C4-2B (cell line): ENCODE results near the gene H6PD.

Source experiments
- ZFX ChIP-seq: fragments of 450-650 bp; IDR thresholded peaks from 2 replicates; pipeline ENCODE4 v1.6.1; 2017
- TF ChIP-seq, protein P1 (sequence below): fragments of 450-650 bp; conservative IDR thresholded peaks from 2 replicates; pipeline ENCODE4 v1.5.1; 2017; ENCODE audit warnings: mild to moderate bottlenecking

GRCh38 chr1:9316512-9316911 lies 81.9 kb downstream of the H6PD start:
- TF ChIP-seq ZFX: no peak
- TF ChIP-seq, protein P1, sequence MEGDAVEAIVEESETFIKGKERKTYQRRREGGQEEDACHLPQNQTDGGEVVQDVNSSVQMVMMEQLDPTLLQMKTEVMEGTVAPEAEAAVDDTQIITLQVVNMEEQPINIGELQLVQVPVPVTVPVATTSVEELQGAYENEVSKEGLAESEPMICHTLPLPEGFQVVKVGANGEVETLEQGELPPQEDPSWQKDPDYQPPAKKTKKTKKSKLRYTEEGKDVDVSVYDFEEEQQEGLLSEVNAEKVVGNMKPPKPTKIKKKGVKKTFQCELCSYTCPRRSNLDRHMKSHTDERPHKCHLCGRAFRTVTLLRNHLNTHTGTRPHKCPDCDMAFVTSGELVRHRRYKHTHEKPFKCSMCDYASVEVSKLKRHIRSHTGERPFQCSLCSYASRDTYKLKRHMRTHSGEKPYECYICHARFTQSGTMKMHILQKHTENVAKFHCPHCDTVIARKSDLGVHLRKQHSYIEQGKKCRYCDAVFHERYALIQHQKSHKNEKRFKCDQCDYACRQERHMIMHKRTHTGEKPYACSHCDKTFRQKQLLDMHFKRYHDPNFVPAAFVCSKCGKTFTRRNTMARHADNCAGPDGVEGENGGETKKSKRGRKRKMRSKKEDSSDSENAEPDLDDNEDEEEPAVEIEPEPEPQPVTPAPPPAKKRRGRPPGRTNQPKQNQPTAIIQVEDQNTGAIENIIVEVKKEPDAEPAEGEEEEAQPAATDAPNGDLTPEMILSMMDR: no peak
